Measurements from ENCODE around the gene PRKAA1. TPM values are rescaled to one million over a fixed set of nuclear protein-coding genes. Genes with fewer than 3 reads are reported as not detected.

PRKAA1 gene
- total and polyA plus RNA-seq, 2 of the 13 experiments (the other 11 are each of a cell fraction or from before 2014, with no cell fraction given): 36.6 to 58.0 TPM

DNA sequence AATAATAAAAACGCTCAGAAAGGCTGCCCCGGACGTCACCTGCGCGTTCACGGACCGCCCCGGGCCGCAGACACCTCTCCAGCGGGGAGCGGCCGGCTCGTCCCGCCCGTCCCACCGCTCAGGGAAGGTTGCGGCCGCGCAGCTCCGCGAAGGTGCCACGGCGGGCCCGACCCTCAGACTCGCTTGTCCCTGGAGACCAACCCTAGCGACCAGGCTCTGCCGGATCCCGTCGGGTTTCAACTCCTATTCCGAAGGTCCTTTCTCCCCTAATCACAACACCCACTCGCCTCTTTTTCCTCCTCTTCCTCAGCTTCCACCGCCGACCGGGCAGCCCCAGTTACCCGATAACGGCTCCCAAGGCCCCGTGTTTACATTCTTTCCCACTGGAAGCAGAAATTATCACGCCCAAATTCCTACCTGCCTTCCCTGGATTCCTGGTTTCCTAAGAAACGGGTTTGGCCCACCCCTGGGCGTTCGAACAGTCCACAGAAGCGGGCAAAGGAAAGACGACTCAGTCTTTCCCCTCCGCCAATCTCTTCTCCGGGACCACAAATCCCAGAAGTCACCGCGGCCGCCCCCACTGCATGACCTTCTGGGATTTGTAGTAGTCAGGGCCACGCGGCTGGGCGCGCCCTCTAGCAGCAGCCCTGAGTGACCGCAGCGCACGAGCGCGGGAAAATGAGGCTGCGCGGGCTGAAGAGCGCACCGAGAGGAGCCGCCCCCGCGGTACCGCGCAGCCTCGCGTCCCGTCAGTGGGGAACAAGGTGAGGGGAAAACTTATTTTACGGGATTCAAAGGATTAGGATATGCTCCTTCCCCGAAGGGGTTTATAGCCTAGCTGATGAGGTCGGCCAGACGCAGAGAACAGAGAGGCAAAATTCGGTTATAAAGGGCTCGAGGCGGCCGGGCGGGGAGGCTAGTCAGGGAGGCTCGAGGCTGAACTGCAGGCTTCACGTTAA lies 42.5 kb downstream of the PRKAA1 start, which contains the start of gene TTC33 (continued):
- TF ChIP-seq, protein P1, sequence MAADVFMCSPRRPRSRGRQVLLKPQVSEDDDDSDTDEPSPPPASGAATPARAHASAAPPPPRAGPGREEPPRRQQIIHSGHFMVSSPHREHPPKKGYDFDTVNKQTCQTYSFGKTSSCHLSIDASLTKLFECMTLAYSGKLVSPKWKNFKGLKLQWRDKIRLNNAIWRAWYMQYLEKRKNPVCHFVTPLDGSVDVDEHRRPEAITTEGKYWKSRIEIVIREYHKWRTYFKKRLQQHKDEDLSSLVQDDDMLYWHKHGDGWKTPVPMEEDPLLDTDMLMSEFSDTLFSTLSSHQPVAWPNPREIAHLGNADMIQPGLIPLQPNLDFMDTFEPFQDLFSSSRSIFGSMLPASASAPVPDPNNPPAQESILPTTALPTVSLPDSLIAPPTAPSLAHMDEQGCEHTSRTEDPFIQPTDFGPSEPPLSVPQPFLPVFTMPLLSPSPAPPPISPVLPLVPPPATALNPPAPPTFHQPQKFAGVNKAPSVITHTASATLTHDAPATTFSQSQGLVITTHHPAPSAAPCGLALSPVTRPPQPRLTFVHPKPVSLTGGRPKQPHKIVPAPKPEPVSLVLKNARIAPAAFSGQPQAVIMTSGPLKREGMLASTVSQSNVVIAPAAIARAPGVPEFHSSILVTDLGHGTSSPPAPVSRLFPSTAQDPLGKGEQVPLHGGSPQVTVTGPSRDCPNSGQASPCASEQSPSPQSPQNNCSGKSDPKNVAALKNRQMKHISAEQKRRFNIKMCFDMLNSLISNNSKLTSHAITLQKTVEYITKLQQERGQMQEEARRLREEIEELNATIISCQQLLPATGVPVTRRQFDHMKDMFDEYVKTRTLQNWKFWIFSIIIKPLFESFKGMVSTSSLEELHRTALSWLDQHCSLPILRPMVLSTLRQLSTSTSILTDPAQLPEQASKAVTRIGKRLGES (CRISPR knock-in tag; IDR thresholded peaks at IDR 0.05; ENCODE audit: borderline replicate concordance): no peak
- TF ChIP-seq SNAPC2 (CRISPR knock-in tag; IDR thresholded peaks at IDR 0.05): no peak
- no peak for TF ChIP-seq RARG (CRISPR knock-in tag; IDR thresholded peaks at IDR 0.05; ENCODE audit: low read depth)
- TF ChIP-seq RAD51 (IDR thresholded peaks at IDR 0.05; ENCODE audit: borderline replicate concordance): no peak
- peak; percentile 60 for TF ChIP-seq ZNF883 (CRISPR knock-in tag; IDR thresholded peaks at IDR 0.05; ENCODE audit: not compliant biosample characterization)
- TF ChIP-seq GABPA (IDR thresholded peaks at IDR 0.05; ENCODE audit: low read depth, low read length): peak; percentile 55; the same call in 1 of the 2 replicates
- TF ChIP-seq GABPA (CRISPR knock-in tag; IDR thresholded peaks at IDR 0.05; ENCODE audit: low read depth): peak; percentile 88
- peak; percentile 87; the same call in 1 of the 2 replicates for TF ChIP-seq MXD4 (CRISPR knock-in tag; IDR thresholded peaks at IDR 0.05)
- no peak; the same call in 1 of the 2 replicates for TF ChIP-seq POLR2AphosphoS5 (IDR thresholded peaks at IDR 0.05; ENCODE audit: low read depth, low read length)
- TF ChIP-seq, protein P2, sequence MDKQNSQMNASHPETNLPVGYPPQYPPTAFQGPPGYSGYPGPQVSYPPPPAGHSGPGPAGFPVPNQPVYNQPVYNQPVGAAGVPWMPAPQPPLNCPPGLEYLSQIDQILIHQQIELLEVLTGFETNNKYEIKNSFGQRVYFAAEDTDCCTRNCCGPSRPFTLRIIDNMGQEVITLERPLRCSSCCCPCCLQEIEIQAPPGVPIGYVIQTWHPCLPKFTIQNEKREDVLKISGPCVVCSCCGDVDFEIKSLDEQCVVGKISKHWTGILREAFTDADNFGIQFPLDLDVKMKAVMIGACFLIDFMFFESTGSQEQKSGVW (CRISPR knock-in tag; IDR thresholded peaks at IDR 0.05; ENCODE audit: borderline replicate concordance): no peak
- TF ChIP-seq, protein P3, sequence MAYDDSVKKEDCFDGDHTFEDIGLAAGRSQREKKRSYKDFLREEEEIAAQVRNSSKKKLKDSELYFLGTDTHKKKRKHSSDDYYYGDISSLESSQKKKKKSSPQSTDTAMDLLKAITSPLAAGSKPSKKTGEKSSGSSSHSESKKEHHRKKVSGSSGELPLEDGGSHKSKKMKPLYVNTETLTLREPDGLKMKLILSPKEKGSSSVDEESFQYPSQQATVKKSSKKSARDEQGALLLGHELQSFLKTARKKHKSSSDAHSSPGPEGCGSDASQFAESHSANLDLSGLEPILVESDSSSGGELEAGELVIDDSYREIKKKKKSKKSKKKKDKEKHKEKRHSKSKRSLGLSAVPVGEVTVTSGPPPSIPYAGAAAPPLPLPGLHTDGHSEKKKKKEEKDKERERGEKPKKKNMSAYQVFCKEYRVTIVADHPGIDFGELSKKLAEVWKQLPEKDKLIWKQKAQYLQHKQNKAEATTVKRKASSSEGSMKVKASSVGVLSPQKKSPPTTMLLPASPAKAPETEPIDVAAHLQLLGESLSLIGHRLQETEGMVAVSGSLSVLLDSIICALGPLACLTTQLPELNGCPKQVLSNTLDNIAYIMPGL (CRISPR knock-in tag; IDR thresholded peaks at IDR 0.05; ENCODE audit: borderline replicate concordance in 1 of 2, low read depth in 1 of 2): peak; percentile 75 to 83; a peak in 3 of 4 replicates
- peak; percentile 51; the same call in 1 of the 2 replicates for TF ChIP-seq KLF15 (CRISPR knock-in tag; IDR thresholded peaks at IDR 0.05; ENCODE audit: borderline replicate concordance)
- TF ChIP-seq JARID2 (CRISPR knock-in tag; IDR thresholded peaks at IDR 0.05; ENCODE audit: insufficient replicate concordance): no peak
- 0 out of 2 replicates have a peak, but pooled peaks have one; percentile 26 for TF ChIP-seq DNMT3B (CRISPR knock-in tag; conservative IDR thresholded peaks at IDR 0.05)
- TF ChIP-seq FOXK1 (CRISPR knock-in tag; IDR thresholded peaks at IDR 0.05; ENCODE audit: borderline replicate concordance, low read depth): peak; percentile 69; the same call in 1 of the 2 replicates
- TF ChIP-seq, protein P4, sequence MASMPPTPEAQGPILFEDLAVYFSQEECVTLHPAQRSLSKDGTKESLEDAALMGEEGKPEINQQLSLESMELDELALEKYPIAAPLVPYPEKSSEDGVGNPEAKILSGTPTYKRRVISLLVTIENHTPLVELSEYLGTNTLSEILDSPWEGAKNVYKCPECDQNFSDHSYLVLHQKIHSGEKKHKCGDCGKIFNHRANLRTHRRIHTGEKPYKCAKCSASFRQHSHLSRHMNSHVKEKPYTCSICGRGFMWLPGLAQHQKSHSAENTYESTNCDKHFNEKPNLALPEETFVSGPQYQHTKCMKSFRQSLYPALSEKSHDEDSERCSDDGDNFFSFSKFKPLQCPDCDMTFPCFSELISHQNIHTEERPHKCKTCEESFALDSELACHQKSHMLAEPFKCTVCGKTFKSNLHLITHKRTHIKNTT (CRISPR knock-in tag; IDR thresholded peaks at IDR 0.05): no peak
- TF ChIP-seq, protein P5, sequence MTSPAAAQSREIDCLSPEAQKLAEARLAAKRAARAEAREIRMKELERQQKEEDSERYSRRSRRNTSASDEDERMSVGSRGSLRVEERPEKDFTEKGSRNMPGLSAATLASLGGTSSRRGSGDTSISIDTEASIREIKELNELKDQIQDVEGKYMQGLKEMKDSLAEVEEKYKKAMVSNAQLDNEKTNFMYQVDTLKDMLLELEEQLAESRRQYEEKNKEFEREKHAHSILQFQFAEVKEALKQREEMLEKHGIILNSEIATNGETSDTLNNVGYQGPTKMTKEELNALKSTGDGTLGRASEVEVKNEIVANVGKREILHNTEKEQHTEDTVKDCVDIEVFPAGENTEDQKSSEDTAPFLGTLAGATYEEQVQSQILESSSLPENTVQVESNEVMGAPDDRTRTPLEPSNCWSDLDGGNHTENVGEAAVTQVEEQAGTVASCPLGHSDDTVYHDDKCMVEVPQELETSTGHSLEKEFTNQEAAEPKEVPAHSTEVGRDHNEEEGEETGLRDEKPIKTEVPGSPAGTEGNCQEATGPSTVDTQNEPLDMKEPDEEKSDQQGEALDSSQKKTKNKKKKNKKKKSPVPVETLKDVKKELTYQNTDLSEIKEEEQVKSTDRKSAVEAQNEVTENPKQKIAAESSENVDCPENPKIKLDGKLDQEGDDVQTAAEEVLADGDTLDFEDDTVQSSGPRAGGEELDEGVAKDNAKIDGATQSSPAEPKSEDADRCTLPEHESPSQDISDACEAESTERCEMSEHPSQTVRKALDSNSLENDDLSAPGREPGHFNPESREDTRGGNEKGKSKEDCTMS (CRISPR knock-in tag; conservative IDR thresholded peaks at IDR 0.05): no peak
- 0 out of 2 replicates have a peak, but pooled peaks have one; percentile 43 for TF ChIP-seq GTF3A (CRISPR knock-in tag; conservative IDR thresholded peaks at IDR 0.05)

Measured in HepG2 (cell line).